Myocyte (in vitro differentiated cells): ENCODE data around the gene MAGEC3. TPM values are rescaled to one million over a fixed set of nuclear protein-coding genes. Genes with fewer than 3 reads are reported as not detected.

ENCODE experiments used
- DNase-seq: peaks from one replicate; pipeline ENCODE4 v3.0.0-alpha.2; 2012; ENCODE audit warnings: low read depth
- polyA plus RNA-seq: library from polyadenylated mRNA; unstranded; fragments of >200 nt; gene quantifications from one replicate; pipeline ENCODE4 v1.2.1, GENCODE V29; 2012; ENCODE audit warnings: missing spikeins
- total RNA-seq: library from RNA; depleted of rRNA; stranded (reverse); fragments of >200 nt; gene quantifications from 2 replicates; pipeline ENCODE4 v1.2.3, GENCODE V29; 2014

MAGEC3 gene, protein sequence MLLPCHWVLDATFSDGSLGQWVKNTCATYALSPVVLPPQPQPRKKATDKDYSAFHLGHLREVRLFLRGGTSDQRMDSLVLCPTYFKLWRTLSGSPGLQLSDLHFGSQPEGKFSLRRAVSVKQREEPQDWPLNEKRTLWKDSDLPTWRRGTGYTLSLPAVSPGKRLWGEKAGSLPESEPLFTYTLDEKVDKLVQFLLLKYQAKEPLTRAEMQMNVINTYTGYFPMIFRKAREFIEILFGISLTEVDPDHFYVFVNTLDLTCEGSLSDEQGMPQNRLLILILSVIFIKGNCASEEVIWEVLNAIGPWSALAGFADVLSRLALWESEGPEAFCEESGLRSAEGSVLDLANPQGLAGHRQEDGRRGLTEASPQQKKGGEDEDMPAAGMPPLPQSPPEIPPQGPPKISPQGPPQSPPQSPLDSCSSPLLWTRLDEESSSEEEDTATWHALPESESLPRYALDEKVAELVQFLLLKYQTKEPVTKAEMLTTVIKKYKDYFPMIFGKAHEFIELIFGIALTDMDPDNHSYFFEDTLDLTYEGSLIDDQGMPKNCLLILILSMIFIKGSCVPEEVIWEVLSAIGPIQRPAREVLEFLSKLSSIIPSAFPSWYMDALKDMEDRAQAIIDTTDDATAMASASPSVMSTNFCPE
- total RNA-seq, result not detected in 2 replicates
- polyA plus RNA-seq, result not detected

GRCh38 chrX:141838016-141838415 is at the start of gene MAGEC3:
Gene MAGEC3 (plus strand): TSS chrX:141838316. CDS start chrX:141838316, 0 bp downstream.
- DNase-seq, result no peak

- peak; percentile 3 for DNase-seq
These were observed 46.3 kb upstream of the MAGEC3 start for GRCh38 chrX:141791856-141792255.

DNA sequence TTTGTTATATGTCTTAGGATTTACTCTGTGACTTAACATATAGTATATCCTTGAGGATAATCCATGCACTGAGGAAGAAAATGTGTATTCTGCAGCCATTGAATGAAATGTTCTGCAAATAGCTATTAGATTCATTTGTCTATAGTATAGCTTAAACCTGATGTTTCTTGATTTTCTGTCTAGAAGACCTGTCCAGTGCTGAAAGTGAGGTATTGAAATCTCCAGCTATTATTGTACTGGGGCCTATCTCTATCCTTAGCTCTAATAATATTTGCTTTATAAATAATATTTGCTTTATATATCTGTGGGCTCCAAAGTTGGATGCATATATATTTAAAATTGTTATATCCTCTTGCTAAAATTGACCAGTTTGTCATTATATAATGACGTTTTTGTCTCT is 26.7 kb upstream of the MAGEC3 start:
- DNase-seq, result no peak

GRCh38 chrX:141814213-141814857 is 23.8 kb upstream of the MAGEC3 start:
- DNase-seq, result no peak

DNA sequence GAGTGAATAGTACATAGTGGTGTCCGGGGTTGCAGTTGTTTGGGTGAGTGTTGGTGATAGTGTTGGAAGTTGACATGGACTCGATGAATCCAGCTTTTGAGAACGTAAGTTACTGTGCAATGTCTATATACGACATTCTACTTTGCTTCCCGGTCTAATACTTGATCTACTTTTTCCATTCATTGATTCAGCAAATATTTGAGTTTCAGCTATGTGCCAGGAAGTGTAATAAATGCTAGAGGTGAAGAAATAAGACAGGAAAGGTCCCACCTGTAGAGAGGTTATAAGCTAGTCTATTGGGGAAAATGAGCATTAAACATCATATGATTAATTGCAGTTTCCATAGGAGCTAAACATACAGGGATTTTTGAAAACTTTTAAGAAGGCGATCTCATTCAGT is 22.2 kb upstream of the MAGEC3 start:
- DNase-seq, result no peak

DNA sequence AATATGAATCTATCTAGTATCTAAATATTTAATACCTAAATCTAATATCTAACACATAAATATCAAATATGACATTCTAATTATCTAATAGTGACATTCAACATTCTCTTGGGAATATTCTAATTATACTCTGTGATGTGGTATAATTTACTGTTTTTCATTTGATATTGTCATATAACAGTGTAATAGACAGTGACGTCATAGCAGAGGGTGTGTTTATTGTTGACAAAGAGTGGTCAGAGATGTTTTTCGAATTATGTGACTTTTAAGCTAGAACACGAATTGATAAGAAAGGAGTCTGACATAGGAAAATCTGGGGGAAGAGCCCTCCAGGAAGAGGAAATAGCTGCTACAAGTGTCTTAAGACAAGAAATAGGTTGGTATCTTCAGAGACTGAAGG is 5.9 kb upstream of the MAGEC3 start:
- no peak for DNase-seq

GRCh38 chrX:141839856-141840255 is 1.7 kb downstream of the MAGEC3 start:
- DNase-seq, result peak; percentile 1

DNA sequence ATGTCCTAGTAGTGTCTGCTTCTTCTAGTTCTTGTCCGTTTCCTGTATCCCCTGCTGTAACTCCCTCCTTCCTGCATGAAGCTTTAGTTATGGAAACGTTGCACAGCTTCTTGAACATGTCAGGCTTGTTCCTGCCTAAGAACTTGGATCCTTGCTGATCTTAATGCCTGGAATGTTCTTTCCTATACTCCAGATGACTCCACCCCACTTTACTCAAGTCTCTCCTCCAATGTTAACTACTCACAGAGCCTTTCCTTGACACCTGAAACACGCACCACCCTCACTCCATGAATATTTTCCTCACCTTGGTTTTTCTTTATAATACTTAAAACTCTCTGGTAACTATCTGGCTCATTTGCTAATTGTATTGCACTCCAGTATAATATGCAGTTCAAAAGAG is 19.4 kb downstream of the MAGEC3 start:
- no peak for DNase-seq

- DNase-seq, result no peak
These were observed 41.5 kb downstream of the MAGEC3 start for GRCh38 chrX:141879616-141880015.

DNA sequence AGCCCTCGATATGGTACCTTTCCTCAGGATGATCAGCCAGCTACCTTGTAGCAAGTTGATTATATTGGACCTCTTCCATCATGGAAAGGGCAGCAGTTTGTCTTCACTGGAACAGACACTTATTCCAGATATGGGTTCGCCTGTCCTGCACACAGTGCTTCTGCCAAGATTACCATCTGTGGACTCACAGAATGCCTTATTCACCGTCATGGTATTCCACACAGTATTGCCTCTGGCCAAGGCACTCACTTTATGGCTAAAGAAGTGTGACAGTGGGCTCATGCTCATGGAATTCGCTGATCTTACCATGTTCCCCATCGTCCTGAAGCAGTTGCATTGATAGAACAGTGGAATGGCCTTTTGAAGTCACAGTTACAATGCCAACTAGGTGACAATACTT is 50.7 kb downstream of the MAGEC3 start:
- peak; percentile 1 for DNase-seq

- DNase-seq, result no peak
These were observed 56.6 kb downstream of the MAGEC3 start for GRCh38 chrX:141894733-141895132.

GRCh38 chrX:141897690-141898089 is 59.6 kb downstream of the MAGEC3 start:
- no peak for DNase-seq

- DNase-seq, result no peak
These were observed 64.2 kb downstream of the MAGEC3 start for GRCh38 chrX:141902366-141902765.

GRCh38 chrX:141903400-141904155 is 65.5 kb downstream of the MAGEC3 start, which contains the start of gene MAGEC1:
Gene MAGEC1 (plus strand): TSS chrX:141903894. CDS start chrX:141905073, 1,179 bp downstream.
- no peak for DNase-seq

DNA sequence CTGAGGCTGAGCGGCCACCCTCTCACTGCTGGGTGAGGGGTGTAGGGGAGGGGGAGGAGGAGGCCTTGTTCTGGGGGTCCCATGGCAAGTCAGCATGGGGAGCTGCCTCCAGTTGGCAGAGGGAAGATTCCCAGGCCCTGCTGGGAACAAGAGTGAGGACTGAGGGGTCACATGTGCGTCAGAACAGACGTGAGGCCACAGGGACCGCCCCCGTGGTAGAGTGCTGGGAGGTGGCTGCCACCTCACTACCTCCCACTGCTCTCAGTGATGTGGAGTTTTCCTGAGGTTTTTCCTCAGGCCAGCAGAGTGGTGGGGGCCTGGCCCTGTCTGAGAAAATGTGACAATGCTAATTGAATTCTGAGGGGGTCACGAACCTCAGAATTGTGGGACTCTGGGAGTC is 66.1 kb downstream of the MAGEC3 start:
- DNase-seq, result no peak

- no peak for DNase-seq
These were observed 79.7 kb downstream of the MAGEC3 start for GRCh38 chrX:141917801-141918200.

DNA sequence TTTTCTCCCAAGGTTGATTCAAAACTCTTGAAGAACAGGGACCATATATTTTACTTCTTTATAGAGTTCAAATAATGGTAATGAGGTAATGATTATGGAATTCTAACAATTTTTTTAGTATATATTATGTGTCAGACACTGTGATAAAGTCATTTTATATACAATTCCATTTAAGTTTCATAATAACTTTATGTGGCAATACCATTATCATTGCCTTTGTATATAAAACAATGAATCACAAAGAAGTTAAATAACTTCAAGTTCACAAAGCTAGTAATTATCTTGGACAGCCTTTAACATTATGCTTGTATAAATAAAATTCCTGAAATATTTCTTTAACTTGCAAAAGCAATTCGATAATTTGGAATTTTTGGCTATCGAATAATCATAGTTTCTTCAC is 86.2 kb downstream of the MAGEC3 start:
- no peak for DNase-seq

- DNase-seq, result no peak
These were observed 90.3 kb downstream of the MAGEC3 start for GRCh38 chrX:141928432-141928831.

- no peak for DNase-seq
These were observed 96.0 kb downstream of the MAGEC3 start for GRCh38 chrX:141934059-141934641.

- no peak for DNase-seq
These were observed 97.5 kb downstream of the MAGEC3 start for GRCh38 chrX:141935645-141936044.

- peak; percentile 7 for DNase-seq
These were observed 98.0 kb downstream of the MAGEC3 start for GRCh38 chrX:141936080-141936479.
